ENCODE measurements around the gene PRKN.
"Not testable (repeated sequence)": the region's sequence is repeated elsewhere in the genome, so short reads cannot be mapped to it uniquely, and the experiment has no call there.

Gene PRKN

GRCh38 chr6:161327360-161327953 lies 1400.1 kb downstream of the PRKN start:
- no peak for TF ChIP-seq CTCF (IDR thresholded peaks at IDR 0.05; ENCODE audit: low read depth, low read length, missing control alignments)
- no peak for DNase-seq (ENCODE audit: low read depth)
- H3K4me3 ChIP-seq (ENCODE audit: low read depth, low read length): no peak overlapping the region

GRCh38 chr6:161319231-161319630 lies 1408.3 kb downstream of the PRKN start:
- H3K4me3 ChIP-seq (ENCODE audit: low read depth, low read length): no peak overlapping the region
- no peak for DNase-seq (ENCODE audit: low read depth)
- TF ChIP-seq CTCF (IDR thresholded peaks at IDR 0.05; ENCODE audit: low read depth, low read length, missing control alignments): no peak

- no peak overlapping the region for H3K4me3 ChIP-seq (ENCODE audit: low read depth, low read length)
- TF ChIP-seq CTCF (IDR thresholded peaks at IDR 0.05; ENCODE audit: low read depth, low read length, missing control alignments): no peak
- DNase-seq (ENCODE audit: low read depth): no peak
Measured at GRCh38 chr6:161318456-161318855, 1409.1 kb downstream of the PRKN start.

- no peak overlapping the region for H3K4me3 ChIP-seq (ENCODE audit: low read depth, low read length)
- no peak for DNase-seq (ENCODE audit: low read depth)
- TF ChIP-seq CTCF (IDR thresholded peaks at IDR 0.05; ENCODE audit: low read depth, low read length, missing control alignments): no peak
Measured at GRCh38 chr6:161316531-161316930, 1411.0 kb downstream of the PRKN start.

- DNase-seq (ENCODE audit: low read depth); H3K4me3 ChIP-seq (ENCODE audit: low read depth, low read length): not testable (repeated sequence)
Measured at GRCh38 chr6:161315246-161315917, 1412.2 kb downstream of the PRKN start.

GRCh38 chr6:161314541-161315245 lies 1412.9 kb downstream of the PRKN start:
- H3K4me3 ChIP-seq (ENCODE audit: low read depth, low read length); DNase-seq (ENCODE audit: low read depth): not testable (repeated sequence)

GRCh38 chr6:161313940-161314509 lies 1413.5 kb downstream of the PRKN start:
- H3K4me3 ChIP-seq (ENCODE audit: low read depth, low read length): no peak overlapping the region
- TF ChIP-seq CTCF (IDR thresholded peaks at IDR 0.05; ENCODE audit: low read depth, low read length, missing control alignments): no peak
- no peak for DNase-seq (ENCODE audit: low read depth)

GRCh38 chr6:161313475-161313874 lies 1414.1 kb downstream of the PRKN start:
- not testable (repeated sequence) for DNase-seq (ENCODE audit: low read depth); H3K4me3 ChIP-seq (ENCODE audit: low read depth, low read length)

GRCh38 chr6:161309774-161310173 lies 1417.8 kb downstream of the PRKN start:
- DNase-seq (ENCODE audit: low read depth); H3K4me3 ChIP-seq (ENCODE audit: low read depth, low read length): not testable (repeated sequence)

Data from GM12864 (cell line).